ENCODE measurements around the gene MESD. TPM values are rescaled to one million over a fixed set of nuclear protein-coding genes. Genes with fewer than 3 reads are reported as not detected.

The MESD gene
- total RNA-seq, 1 experiment from 2014 or later = 28.2 TPM

DNA sequence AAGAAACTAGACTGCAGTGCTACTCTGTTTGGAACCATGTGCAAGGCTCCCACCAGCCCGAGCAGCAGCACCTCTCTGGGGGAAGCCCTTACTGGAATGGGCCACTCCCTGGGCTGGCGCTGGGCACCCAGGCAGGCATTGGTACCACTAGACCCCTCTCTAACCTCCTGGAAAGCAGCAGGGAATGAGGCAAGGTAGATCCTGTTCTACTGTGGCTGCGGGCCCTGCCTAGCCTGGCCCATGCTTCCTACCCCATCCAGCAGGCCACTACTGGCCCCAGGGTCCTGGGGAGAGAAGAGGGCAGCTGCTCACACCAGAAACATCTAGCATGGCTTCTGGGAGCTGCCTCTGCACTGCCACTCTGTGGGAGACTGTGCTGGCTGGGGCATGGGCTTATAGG lies 44.8 kb downstream of the MESD start:
- CTCF ChIA-PET = no interaction called here
- TF ChIP-seq, protein P1, sequence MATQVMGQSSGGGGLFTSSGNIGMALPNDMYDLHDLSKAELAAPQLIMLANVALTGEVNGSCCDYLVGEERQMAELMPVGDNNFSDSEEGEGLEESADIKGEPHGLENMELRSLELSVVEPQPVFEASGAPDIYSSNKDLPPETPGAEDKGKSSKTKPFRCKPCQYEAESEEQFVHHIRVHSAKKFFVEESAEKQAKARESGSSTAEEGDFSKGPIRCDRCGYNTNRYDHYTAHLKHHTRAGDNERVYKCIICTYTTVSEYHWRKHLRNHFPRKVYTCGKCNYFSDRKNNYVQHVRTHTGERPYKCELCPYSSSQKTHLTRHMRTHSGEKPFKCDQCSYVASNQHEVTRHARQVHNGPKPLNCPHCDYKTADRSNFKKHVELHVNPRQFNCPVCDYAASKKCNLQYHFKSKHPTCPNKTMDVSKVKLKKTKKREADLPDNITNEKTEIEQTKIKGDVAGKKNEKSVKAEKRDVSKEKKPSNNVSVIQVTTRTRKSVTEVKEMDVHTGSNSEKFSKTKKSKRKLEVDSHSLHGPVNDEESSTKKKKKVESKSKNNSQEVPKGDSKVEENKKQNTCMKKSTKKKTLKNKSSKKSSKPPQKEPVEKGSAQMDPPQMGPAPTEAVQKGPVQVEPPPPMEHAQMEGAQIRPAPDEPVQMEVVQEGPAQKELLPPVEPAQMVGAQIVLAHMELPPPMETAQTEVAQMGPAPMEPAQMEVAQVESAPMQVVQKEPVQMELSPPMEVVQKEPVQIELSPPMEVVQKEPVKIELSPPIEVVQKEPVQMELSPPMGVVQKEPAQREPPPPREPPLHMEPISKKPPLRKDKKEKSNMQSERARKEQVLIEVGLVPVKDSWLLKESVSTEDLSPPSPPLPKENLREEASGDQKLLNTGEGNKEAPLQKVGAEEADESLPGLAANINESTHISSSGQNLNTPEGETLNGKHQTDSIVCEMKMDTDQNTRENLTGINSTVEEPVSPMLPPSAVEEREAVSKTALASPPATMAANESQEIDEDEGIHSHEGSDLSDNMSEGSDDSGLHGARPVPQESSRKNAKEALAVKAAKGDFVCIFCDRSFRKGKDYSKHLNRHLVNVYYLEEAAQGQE (IDR thresholded peaks at IDR 0.05; ENCODE audit: insufficient read depth in 1 of 2, low read depth in 2 of 2, low read length in 1 of 2) = no peak
- TF ChIP-seq, protein P2, sequence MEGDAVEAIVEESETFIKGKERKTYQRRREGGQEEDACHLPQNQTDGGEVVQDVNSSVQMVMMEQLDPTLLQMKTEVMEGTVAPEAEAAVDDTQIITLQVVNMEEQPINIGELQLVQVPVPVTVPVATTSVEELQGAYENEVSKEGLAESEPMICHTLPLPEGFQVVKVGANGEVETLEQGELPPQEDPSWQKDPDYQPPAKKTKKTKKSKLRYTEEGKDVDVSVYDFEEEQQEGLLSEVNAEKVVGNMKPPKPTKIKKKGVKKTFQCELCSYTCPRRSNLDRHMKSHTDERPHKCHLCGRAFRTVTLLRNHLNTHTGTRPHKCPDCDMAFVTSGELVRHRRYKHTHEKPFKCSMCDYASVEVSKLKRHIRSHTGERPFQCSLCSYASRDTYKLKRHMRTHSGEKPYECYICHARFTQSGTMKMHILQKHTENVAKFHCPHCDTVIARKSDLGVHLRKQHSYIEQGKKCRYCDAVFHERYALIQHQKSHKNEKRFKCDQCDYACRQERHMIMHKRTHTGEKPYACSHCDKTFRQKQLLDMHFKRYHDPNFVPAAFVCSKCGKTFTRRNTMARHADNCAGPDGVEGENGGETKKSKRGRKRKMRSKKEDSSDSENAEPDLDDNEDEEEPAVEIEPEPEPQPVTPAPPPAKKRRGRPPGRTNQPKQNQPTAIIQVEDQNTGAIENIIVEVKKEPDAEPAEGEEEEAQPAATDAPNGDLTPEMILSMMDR (IDR thresholded peaks at IDR 0.05) = no peak
- no peak for TF ChIP-seq SIN3A (IDR thresholded peaks at IDR 0.05; ENCODE audit: borderline replicate concordance, insufficient read depth, low read depth, low read length)
- TF ChIP-seq TCF7L2 (IDR thresholded peaks at IDR 0.05; ENCODE audit: low read depth, low read length) = no peak
- no peak for TF ChIP-seq POLR2AphosphoS5 (IDR thresholded peaks at IDR 0.05; ENCODE audit: low read depth, low read length)

DNA sequence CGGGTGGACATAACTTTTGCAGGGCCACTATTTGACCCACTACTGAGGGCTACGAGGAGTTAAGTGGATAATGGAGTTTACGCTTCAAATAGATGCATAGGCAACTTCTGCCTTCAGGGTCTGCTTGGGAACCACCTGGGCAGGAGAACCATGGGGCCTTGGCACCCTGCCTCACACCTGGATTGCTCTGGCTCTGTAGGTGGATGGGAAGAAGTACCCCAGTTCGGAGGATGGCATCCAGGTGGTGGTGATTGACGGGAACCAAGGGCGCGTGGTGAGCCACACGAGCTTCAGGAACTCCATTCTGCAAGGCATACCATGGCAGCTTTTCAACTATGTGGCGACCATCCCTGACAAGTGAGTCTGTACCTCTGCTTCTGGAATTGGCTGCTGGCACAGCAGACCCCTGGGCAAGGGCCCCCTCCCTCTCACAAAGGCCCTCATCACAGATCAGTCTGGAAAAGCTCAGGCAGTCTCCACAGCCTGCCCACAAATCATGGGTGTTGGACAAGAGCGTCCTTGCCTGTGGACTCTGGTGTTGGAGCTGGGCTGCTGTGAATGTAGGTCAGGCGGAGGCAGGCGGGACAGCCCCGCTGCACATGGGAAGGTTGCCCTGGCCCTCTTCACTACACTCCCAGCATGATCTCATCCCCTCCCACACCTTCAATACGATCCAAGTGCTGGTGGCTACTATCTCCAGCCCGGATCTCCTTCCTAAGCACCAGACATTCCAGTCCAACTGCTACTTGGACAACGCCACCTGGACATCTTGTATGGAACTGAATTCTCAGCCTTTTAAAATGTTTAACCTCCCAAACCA lies 46.7 kb downstream of the MESD start:
- TF ChIP-seq TCF7L2 (IDR thresholded peaks at IDR 0.05; ENCODE audit: low read depth, low read length) (no peak), POLR2AphosphoS5 (IDR thresholded peaks at IDR 0.05; ENCODE audit: low read depth, low read length) (no peak), SIN3A (IDR thresholded peaks at IDR 0.05; ENCODE audit: borderline replicate concordance, insufficient read depth, low read depth, low read length) (no peak)
- TF ChIP-seq, protein P2 (IDR thresholded peaks at IDR 0.05) = no peak
- TF ChIP-seq, protein P1 (IDR thresholded peaks at IDR 0.05; ENCODE audit: insufficient read depth in 1 of 2, low read depth in 2 of 2, low read length in 1 of 2) = no peak
- CTCF ChIA-PET = no interaction called here
- no peaks in the 10 kb centered on the region for H3K9me3 ChIP-seq (ENCODE audit: control insufficient read depth, insufficient read depth, low read depth, low read length)
- DNase-seq (ENCODE audit: low read depth, low spot score) (no peak), ATAC-seq (no peak)
- no peaks in the 10 kb centered on the region for H3K27me3 ChIP-seq (ENCODE audit: control insufficient read depth, insufficient read depth, low read length)
- H3K36me3 ChIP-seq (ENCODE audit: control insufficient read depth, insufficient read depth, low read length) = no peaks in the 10 kb centered on the region
- no TSS peak for BruUV-seq (replicated peaks)
- in situ Hi-C loops (cut with HindIII; ENCODE audit: low pct_unique_long_range_greater_than_20kb, low sequenced_read_pairs) = no loop called here
- POLR2A ChIA-PET = no interaction called here
- H3K4me3 ChIP-seq (ENCODE audit: low read depth in 2 of 2, low read length in 2 of 2) = no peak overlapping the region
- no peak overlapping the region for H3K27ac ChIP-seq (ENCODE audit: low read length)
- no peaks in the 10 kb centered on the region for H3K4me1 ChIP-seq (ENCODE audit: control insufficient read depth, insufficient read depth, low read length)
- intact Hi-C loops (cut with micrococcal nuclease; ENCODE audit: unreplicated experiment) = no loop called here

More for the DNA sequence above, 44.8 kb downstream of the MESD start:
- BruUV-seq (replicated peaks) = no TSS peak
- Histone ChIP-seq H3K36me3 (ENCODE audit: control insufficient read depth, insufficient read depth, low read length) (no peaks in the 10 kb centered on the region), H3K27ac (ENCODE audit: low read length) (no peak overlapping the region), H3K4me3 (ENCODE audit: low read depth in 2 of 2, low read length in 2 of 2) (no peak overlapping the region), H3K9me3 (ENCODE audit: control insufficient read depth, insufficient read depth, low read depth, low read length) (no peaks in the 10 kb centered on the region), H3K4me1 (ENCODE audit: control insufficient read depth, insufficient read depth, low read length) (no peaks in the 10 kb centered on the region), H3K27me3 (ENCODE audit: control insufficient read depth, insufficient read depth, low read length) (no peaks in the 10 kb centered on the region)
- DNase-seq (ENCODE audit: low read depth, low spot score) (no peak), ATAC-seq (no peak)
- intact Hi-C loops (cut with micrococcal nuclease; ENCODE audit: unreplicated experiment) (no loop called here), in situ Hi-C loops (cut with HindIII; ENCODE audit: low pct_unique_long_range_greater_than_20kb, low sequenced_read_pairs) (no loop called here)
- POLR2A ChIA-PET = no interaction called here
